CD14-positive monocyte (primary cell): ENCODE results near the gene AOPEP. TPM values are rescaled to one million over a fixed set of nuclear protein-coding genes. Genes with fewer than 3 reads are reported as not detected.

ENCODE experiments used
- DNase-seq, 3 donors: peaks; one replicate each; pipeline ENCODE4 v3.0.0-alpha.2; 2011 to 2022
- H2AFZ ChIP-seq: 2 replicates; pipeline ENCODE4 v1.6.0; 2012; ENCODE audit warnings: mild to moderate bottlenecking, low read depth, low read length, inconsistent platforms; ENCODE audit not compliant: insufficient read depth, poor library complexity, severe bottlenecking
- H3K27ac ChIP-seq, 2 donors: 1 replicate in 1 of 2; 2 replicates in 1 of 2; pipeline ENCODE4 v1.5.1; 2012 to 2013; ENCODE audit warnings: low read length in 2 of 2, control low read depth in 1 of 2, inconsistent platforms in 1 of 2, low read depth in 1 of 2, mild to moderate bottlenecking in 1 of 2
- H3K27me3 ChIP-seq, 2 donors: one replicate each; pipeline versions ENCODE4 v1.6.0 to v1.6.1; 2011 to 2013; ENCODE audit warnings: low read length in 2 of 2; ENCODE audit not compliant: control insufficient read depth in 2 of 2, insufficient read depth in 2 of 2
- H3K36me3 ChIP-seq, 2 donors: replicated peaks in 1 of 2; 1 replicate in 1 of 2; 2 replicates in 1 of 2; pipeline versions ENCODE4 v1.5.1 to v1.6.1; 2012 to 2013; ENCODE audit warnings: low read length in 2 of 2, control low read depth in 1 of 2, inconsistent platforms in 1 of 2, mild to moderate bottlenecking in 1 of 2; ENCODE audit not compliant: insufficient read depth in 2 of 2, control insufficient read depth in 1 of 2
- H3K4me1 ChIP-seq, 2 donors: 1 replicate in 1 of 2; 2 replicates in 1 of 2; pipeline versions ENCODE4 v1.5.1 to v1.6.1; 2012 to 2013; ENCODE audit warnings: low read length in 2 of 2, control low read depth in 1 of 2, inconsistent platforms in 1 of 2, mild to moderate bottlenecking in 1 of 2, moderate library complexity in 1 of 2; ENCODE audit not compliant: insufficient read depth in 2 of 2, control insufficient read depth in 1 of 2
- H3K4me2 ChIP-seq: replicated peaks from 2 replicates; pipeline ENCODE3; 2012; ENCODE audit warnings: low read length, moderate library complexity, mild to moderate bottlenecking; ENCODE audit not compliant: poor library complexity, severe bottlenecking; ENCODE audit errors: extremely low read depth
- H3K4me3 ChIP-seq, 3 experiments: fragments of 200-600 bp in 1 of 3; sonication (generic) in 1 of 3; replicated peaks in 1 of 3; 1 replicate in 2 of 3; 2 replicates in 1 of 3; pipeline ENCODE4 v1.5.1; 2011 to 2013; ENCODE audit warnings: low read length in 3 of 3, mild to moderate bottlenecking in 3 of 3, control low read depth in 2 of 3, low read depth in 2 of 3, inconsistent platforms in 1 of 3, moderate library complexity in 1 of 3
- H3K79me2 ChIP-seq: 2 replicates; pipeline ENCODE4 v1.6.0; 2012; ENCODE audit warnings: mild to moderate bottlenecking, control low read depth, inconsistent platforms, low read length, moderate library complexity; ENCODE audit not compliant: insufficient read depth
- H3K9ac ChIP-seq: 2 replicates; pipeline ENCODE4 v1.6.0; 2017; ENCODE audit warnings: low read length, mild to moderate bottlenecking; ENCODE audit not compliant: insufficient read depth, poor library complexity, severe bottlenecking
- H3K9me3 ChIP-seq, 2 donors: replicated peaks in 1 of 2; 1 replicate in 1 of 2; 2 replicates in 1 of 2; pipeline versions ENCODE4 v1.5.1 to v1.6.1; 2012 to 2013; ENCODE audit warnings: low read length in 2 of 2, control low read depth in 1 of 2; ENCODE audit not compliant: control insufficient read depth in 1 of 2, insufficient read depth in 1 of 2
- H4K20me1 ChIP-seq: 2 replicates; pipeline ENCODE4 v1.6.0; 2012; ENCODE audit warnings: mild to moderate bottlenecking, low read length, control low read depth, moderate library complexity; ENCODE audit not compliant: insufficient read depth
- H3K27ac Mint-ChIP-seq, 7 donors: one replicate each; pipeline ENCODE4 v1.8.0; 2020; ENCODE audit warnings: mild to moderate bottlenecking in 7 of 7, mixed read lengths in 7 of 7, moderate library complexity in 6 of 7, inconsistent platforms in 2 of 7
- H3K27me3 Mint-ChIP-seq, 3 donors: one replicate each; pipeline ENCODE4 v1.8.0; 2021 to 2022; ENCODE audit warnings: low read depth in 3 of 3, mild to moderate bottlenecking in 3 of 3, mixed read lengths in 3 of 3, moderate library complexity in 3 of 3, inconsistent platforms in 1 of 3
- H3K36me3 Mint-ChIP-seq, 2 donors: one replicate each; pipeline ENCODE4 v1.8.0; 2020; ENCODE audit warnings: mixed read lengths in 2 of 2, inconsistent platforms in 1 of 2, mild to moderate bottlenecking in 1 of 2
- H3K4me1 Mint-ChIP-seq: one replicate; pipeline ENCODE4 v1.8.0; 2020; ENCODE audit warnings: mild to moderate bottlenecking, mixed read lengths
- H3K4me3 Mint-ChIP-seq, 2 donors: one replicate each; pipeline ENCODE4 v1.8.0; 2020; ENCODE audit warnings: mild to moderate bottlenecking in 2 of 2, mixed read lengths in 2 of 2, moderate library complexity in 1 of 2
- H3K9me3 Mint-ChIP-seq, 7 donors: one replicate each; pipeline ENCODE4 v1.8.0; 2020 to 2022; ENCODE audit warnings: mixed read lengths in 7 of 7, mild to moderate bottlenecking in 6 of 7, moderate library complexity in 6 of 7, inconsistent platforms in 2 of 7
- CTCF ChIP-seq: fragments of 200-600 bp; IDR thresholded peaks from one replicate; pipeline ENCODE4 v1.8.0; 2022; ENCODE audit warnings: antibody characterized with exemption, mild to moderate bottlenecking
- WGBS: methylation state at CpG from one replicate; pipeline ENCODE4 v1.1.5; 2013; ENCODE audit warnings: missing lambda C conversion rate; ENCODE audit not compliant: insufficient coverage; 5-methylcytosine and 5-hydroxymethylcytosine counted together
- intact Hi-C, 2 donors: fragments of 100-400 bp; cut with micrococcal nuclease; formaldehyde crosslinking; loops; one replicate each; pipeline versions ENCODE4 v1.15.0 to v1.15.1; 2023
- polyA plus RNA-seq, 3 donors: library from polyadenylated mRNA; depleted of rRNA in 1 of 3; unstranded in 2 of 3; stranded (reverse) in 1 of 3; fragments of 300-500 nt in 2 of 3; fragments of >200 nt in 1 of 3; fragmentation: Illumina TruSeq in 2 of 3; gene quantifications; 1 replicate in 2 of 3; 2 replicates in 1 of 3; pipeline ENCODE4 v1.2.3, GENCODE V29; 2012 to 2021

The AOPEP gene
- polyA plus RNA-seq, 3 donors: 3.0 to 4.1 (median 3.1) TPM

GRCh38 chr9:94706922-94707321, 19.6 kb upstream of the AOPEP start:
- no peak overlapping the region for H3K4me2 ChIP-seq
- no peak overlapping the region for H3K27ac Mint-ChIP-seq
- DNase-seq: no peak
- no peaks in the 10 kb centered on the region for H4K20me1 ChIP-seq
- no peaks in the 10 kb centered on the region for H3K9me3 ChIP-seq
- H2AFZ ChIP-seq: no peak overlapping the region
- intact Hi-C loops: no loop called here
- no peak overlapping the region for H3K9ac ChIP-seq
- H3K27ac ChIP-seq: no peak overlapping the region
- no peak overlapping the region for H3K4me3 Mint-ChIP-seq
- H3K36me3 Mint-ChIP-seq: no peaks in the 10 kb centered on the region
- 83% methylated on average over 2 of the region's 5 CpGs for WGBS
- peaks cover 0 to 2% (median 0%) of the 10 kb centered on the region in 7 donors for H3K9me3 Mint-ChIP-seq
- H3K79me2 ChIP-seq: no peaks in the 10 kb centered on the region
- H3K27me3 ChIP-seq: no peaks in the 10 kb centered on the region
- no peaks in the 10 kb centered on the region for H3K4me1 ChIP-seq
- peaks cover 7 to 13% (median 7%) of the 10 kb centered on the region in 3 donors for H3K27me3 Mint-ChIP-seq
- no peaks in the 10 kb centered on the region for H3K36me3 ChIP-seq
- no peak overlapping the region for H3K4me3 ChIP-seq
- TF ChIP-seq CTCF: no peak
- no peaks in the 10 kb centered on the region for H3K4me1 Mint-ChIP-seq

GRCh38 chr9:94713436-94714215, 12.9 kb upstream of the AOPEP start:
- H3K4me2 ChIP-seq: no peak overlapping the region
- H2AFZ ChIP-seq: no peak overlapping the region
- TF ChIP-seq CTCF: no peak
- no peak overlapping the region for H3K27ac Mint-ChIP-seq
- H3K27me3 ChIP-seq: peaks cover 0 to 3% of the 10 kb centered on the region in 2 donors
- H3K4me1 ChIP-seq: no peaks in the 10 kb centered on the region
- no peaks in the 10 kb centered on the region for H4K20me1 ChIP-seq
- no peak overlapping the region for H3K4me3 Mint-ChIP-seq
- H3K4me3 ChIP-seq: no peak overlapping the region
- H3K27me3 Mint-ChIP-seq: peaks cover 8 to 13% (median 11%) of the 10 kb centered on the region in 3 donors
- WGBS: no CpG with 5 or more reads among the region's 7 CpGs
- DNase-seq: no peak
- H3K9me3 Mint-ChIP-seq: peaks cover 9 to 20% (median 13%) of the 10 kb centered on the region in 7 donors
- no peaks in the 10 kb centered on the region for H3K36me3 ChIP-seq
- H3K36me3 Mint-ChIP-seq: no peaks in the 10 kb centered on the region
- no peak overlapping the region for H3K9ac ChIP-seq
- intact Hi-C loops: no loop called here
- H3K27ac ChIP-seq: no peak overlapping the region
- H3K4me1 Mint-ChIP-seq: no peaks in the 10 kb centered on the region
- peaks cover 10 to 13% of the 10 kb centered on the region in 2 donors for H3K9me3 ChIP-seq
- H3K79me2 ChIP-seq: no peaks in the 10 kb centered on the region
